ENCODE measurements around the gene CDKAL1. TPM values are rescaled to one million over a fixed set of nuclear protein-coding genes. Genes with fewer than 3 reads are reported as not detected.

The CDKAL1 gene
- total and polyA plus RNA-seq, 2 of the 8 experiments (the other 6 are each of a cell fraction or from before 2014, with no cell fraction given) = 8.4 to 24.6 TPM

GRCh38 chr6:20644667-20645370 is 110.6 kb downstream of the CDKAL1 start:
- Histone ChIP-seq H2BK5ac (ENCODE audit: low read depth, low read length) (no peak overlapping the region), H3K4me1 (replicated peaks in 1 of 4; ENCODE audit: control insufficient read depth in 3 of 4, insufficient read depth in 4 of 4, low read length in 3 of 4) (peaks cover 0 to 6% (median 2%) of the 10 kb centered on the region in 4 experiments; a peak in 2 of 7 replicates), H4K5ac (ENCODE audit: insufficient read length, low read depth, low read length) (no peak overlapping the region), H3K4ac (replicated peaks; ENCODE audit: insufficient read length, low read depth, low read length) (no peak overlapping the region), H4K20me1 (replicated peaks in 1 of 2; ENCODE audit: control insufficient read depth in 1 of 2, insufficient read depth in 2 of 2, low read length in 2 of 2) (no peaks in the 10 kb centered on the region), H2BK120ac (replicated peaks; ENCODE audit: low read depth, low read length) (no peak overlapping the region), H4K8ac (ENCODE audit: extremely low read depth, insufficient read depth, low read length) (no peak overlapping the region), H2BK12ac (ENCODE audit: low read depth, low read length) (no peak overlapping the region), H3K27me3 (replicated peaks in 1 of 4; ENCODE audit: control insufficient read depth in 3 of 4, extremely low read depth in 1 of 4, insufficient read depth in 3 of 4, low read length in 3 of 4) (no peaks in the 10 kb centered on the region), H3K56ac (replicated peaks; ENCODE audit: insufficient read length, low read depth, low read length) (no peak overlapping the region), H3K4me2 (ENCODE audit: insufficient read depth in 1 of 2, low read depth in 2 of 2, low read length in 2 of 2) (no peak overlapping the region), H3K27ac (ENCODE audit: low read depth, low read length) (no peak overlapping the region), H3K23ac (ENCODE audit: insufficient read length) (no peak overlapping the region), H3K79me1 (ENCODE audit: low read depth, low read length) (no peaks in the 10 kb centered on the region), H3K14ac (ENCODE audit: insufficient read length) (no peak overlapping the region), H3K23me2 (ENCODE audit: low read depth, low read length) (no peaks in the 10 kb centered on the region), H4K91ac (replicated peaks; ENCODE audit: insufficient read length, low read length) (no peak overlapping the region), H2AFZ (ENCODE audit: low read length) (no peak overlapping the region), H3K9ac (replicated peaks in 1 of 4; ENCODE audit: extremely low read depth in 1 of 4, low read depth in 3 of 4, low read length in 3 of 4) (no peak overlapping the region), H2BK20ac (ENCODE audit: low read length) (no peak overlapping the region), H2AK5ac (ENCODE audit: low read depth, low read length) (no peak overlapping the region), H3K9me3 (ENCODE audit: insufficient read depth in 2 of 2, low read depth in 1 of 2, low read length in 1 of 2) (no peaks in the 10 kb centered on the region), H2BK15ac (ENCODE audit: low read length) (no peak overlapping the region), H3K18ac (ENCODE audit: extremely low read depth, low read length) (no peak overlapping the region), H3K4me3 (ENCODE audit: extremely low read depth in 1 of 4, insufficient read depth in 2 of 4, low read depth in 3 of 4, low read length in 4 of 4) (no peak overlapping the region), H3K36me3 (ENCODE audit: control insufficient read depth in 2 of 4, insufficient read depth in 4 of 4, low read length in 3 of 4) (no peaks in the 10 kb centered on the region), H3K79me2 (ENCODE audit: control insufficient read depth in 1 of 2, insufficient read depth in 2 of 2, low read length in 2 of 2) (no peaks in the 10 kb centered on the region)
- FAIRE-seq (no peak), DNase-seq (ENCODE audit: low read depth in 1 of 2, low spot score in 2 of 2) (no peak)
- 91% methylated on average over 5 of the region's 5 CpGs; no CpG with 5 or more reads in 1 of the 2 experiments for WGBS, 2 experiments (ENCODE audit: extremely low coverage in 1 of 2, insufficient coverage in 1 of 2, insufficient read length in 1 of 2, insufficient replicate concordance in 2 of 2, low coverage in 1 of 2, low lambda C conversion rate in 2 of 2, missing lambda C conversion rate in 1 of 2)
- ChIA-PET POLR2A (ENCODE audit: partially characterized antibody) (no interaction called here), CTCF (ENCODE audit: partially characterized antibody) (interaction anchor here (0.7 kb wide), 1 partner anchor 268 kb away, joined by 3 read pairs; no protein-coding TSS in a partner anchor)
- TF ChIP-seq PHF8 (conservative IDR thresholded peaks at IDR 0.05; ENCODE audit: low read depth, low read length) (no peak), CTBP2 (IDR thresholded peaks at IDR 0.05; ENCODE audit: borderline replicate concordance, insufficient read depth, insufficient read length, low read length) (no peak)

Measured in H1 (cell line).